Fibroblast of skin of right biceps (primary cell): Measurements from ENCODE around the gene CPSF4L.

Source experiments
- DNase-seq: peaks from one replicate; pipeline ENCODE4 v3.0.0-alpha.2; 2013

CPSF4L gene

DNA sequence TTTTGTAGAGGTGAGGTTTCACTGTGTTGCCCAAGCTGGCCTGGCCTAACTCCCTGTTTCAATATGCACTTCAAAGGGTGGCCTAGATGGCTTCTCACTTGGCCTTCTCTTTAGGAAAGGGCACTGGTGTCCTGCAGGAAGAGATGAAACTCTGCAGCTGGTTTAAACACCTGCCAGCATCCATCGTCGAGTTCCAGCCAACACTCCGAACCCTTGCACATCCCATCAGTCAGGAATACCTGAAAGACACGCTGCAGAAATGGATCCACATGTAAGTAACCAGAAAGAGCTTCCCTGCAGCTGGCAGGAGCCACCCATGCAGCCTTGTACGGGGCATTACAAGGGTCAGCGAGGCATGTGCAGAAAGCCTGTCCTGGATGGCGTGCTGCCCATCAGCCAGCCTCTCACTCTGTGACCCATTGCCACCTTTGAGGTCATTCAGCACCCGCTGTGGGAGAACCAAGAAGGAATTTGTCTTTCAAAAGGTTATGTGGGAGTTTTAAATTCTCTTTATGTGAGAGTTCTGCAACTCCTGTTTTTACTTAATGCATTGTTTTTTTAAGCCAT, 61.8 kb downstream of the CPSF4L start:
- DNase-seq = no peak

DNA sequence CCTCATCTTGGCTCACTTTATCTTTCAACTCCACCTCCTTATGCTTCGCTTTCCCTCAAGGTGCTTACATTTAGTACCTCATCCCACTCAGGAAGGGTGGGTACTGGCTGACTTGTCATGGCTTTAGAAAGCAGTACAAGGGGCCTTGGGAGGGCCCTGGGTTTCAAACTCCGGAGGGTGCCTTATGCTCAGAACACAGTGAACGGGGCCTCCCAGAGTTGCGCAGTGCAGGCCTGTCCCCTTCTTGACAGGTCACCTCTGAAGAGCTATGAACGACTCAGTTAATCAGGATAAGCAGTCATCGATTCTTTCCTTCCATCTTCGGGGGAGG, 62.8 kb downstream of the CPSF4L start:
- DNase-seq = no peak
